ENCODE measurements around the gene HGFAC.

GRCh38 chr4:3396600-3396999, 45.2 kb upstream of the HGFAC start:
- TF ChIP-seq POLR2A (IDR thresholded peaks at IDR 0.05; ENCODE audit: insufficient read depth in 1 of 2, low read depth in 2 of 2, low read length in 2 of 2) = no peak
- TF ChIP-seq BRF2 (CRISPR knock-in tag; IDR thresholded peaks at IDR 0.05) = no peak
- no peak for TF ChIP-seq CTCF (CRISPR knock-in tag; IDR thresholded peaks at IDR 0.05)
- TF ChIP-seq PBX3 (CRISPR knock-in tag; IDR thresholded peaks at IDR 0.05; ENCODE audit: borderline replicate concordance) = no peak
- TF ChIP-seq MTF1 (CRISPR knock-in tag; IDR thresholded peaks at IDR 0.05) = no peak

Data from HepG2 (cell line).